Uterus (tissue), 4 donors: ENCODE measurements around the gene LGALS1. TPM values are rescaled to one million over a fixed set of nuclear protein-coding genes. Genes with fewer than 3 reads are reported as not detected.
"Not testable (repeated sequence)": the region's sequence is repeated elsewhere in the genome, so short reads cannot be mapped to it uniquely, and the experiment has no call there.

Source experiments
- DNase-seq, 2 donors: peaks; one replicate each; pipeline ENCODE4 v3.0.0-alpha.2; 2019 to 2020
- H3K27ac ChIP-seq, 2 donors: fragments of 200-600 bp; sonication (generic); 1 replicate in 1 of 2; 2 replicates in 1 of 2; pipeline ENCODE4 v1.5.1; 2016 to 2018
- H3K27me3 ChIP-seq, 2 donors: fragments of 200-600 bp; sonication (generic); one replicate each; pipeline ENCODE4 v1.5.1; 2018 to 2019; ENCODE audit warnings: control low read depth in 1 of 2
- H3K36me3 ChIP-seq, 2 donors: fragments of 200-600 bp; sonication (generic); one replicate each; pipeline ENCODE4 v1.5.1; 2019; ENCODE audit warnings: control low read depth in 1 of 2
- H3K4me1 ChIP-seq, 2 donors: fragments of 200-600 bp; sonication (generic); one replicate each; pipeline ENCODE4 v1.5.1; 2018 to 2019; ENCODE audit warnings: control low read depth in 1 of 2
- H3K4me3 ChIP-seq, 2 donors: fragments of 200-600 bp; sonication (generic); 1 replicate in 1 of 2; 2 replicates in 1 of 2; pipeline ENCODE4 v1.5.1; 2018 to 2019; ENCODE audit warnings: mild to moderate bottlenecking in 1 of 2
- H3K9me3 ChIP-seq, 2 donors: fragments of 200-600 bp; sonication (generic); one replicate each; pipeline ENCODE4 v1.5.1; 2019; ENCODE audit warnings: control low read depth in 1 of 2
- POLR2A ChIP-seq, 2 donors: fragments of 450-650 bp; IDR thresholded peaks; one replicate each; pipeline ENCODE4 v1.6.1; 2016; ENCODE audit warnings: antibody characterized with exemption in 2 of 2, mild to moderate bottlenecking in 1 of 2, moderate library complexity in 1 of 2
- intact Hi-C: fragments of 100-400 bp; cut with DNase I; formaldehyde crosslinking; loops from one replicate; pipeline ENCODE4 v1.15.1; 2023; ENCODE audit warnings: low total_unique reads
- total RNA-seq, 4 donors: library from RNA; depleted of rRNA in 3 of 4; stranded (reverse); fragments of >200 nt in 3 of 4; gene quantifications; one replicate each; pipeline versions ENCODE4 v1.1.0 to v1.2.4, GENCODE V29; 2014 to 2023
- TF ChIP-seq, protein P1 (sequence below), 4 experiments: fragments of 200-600 bp in 2 of 4; fragments of 450-650 bp in 2 of 4; sonication (generic) in 2 of 4; IDR thresholded peaks; one replicate each; pipeline ENCODE4 v1.5.1; 2016 to 2019; ENCODE audit warnings: antibody characterized with exemption in 4 of 4, mild to moderate bottlenecking in 2 of 4, moderate library complexity in 1 of 4
- donor health status: DM: yes; HTN: yes; CAD: no.

LGALS1 gene
- total RNA-seq, 4 donors from 2014 or later, result 1,421 to 3,100 (median 2,146) TPM

DNA sequence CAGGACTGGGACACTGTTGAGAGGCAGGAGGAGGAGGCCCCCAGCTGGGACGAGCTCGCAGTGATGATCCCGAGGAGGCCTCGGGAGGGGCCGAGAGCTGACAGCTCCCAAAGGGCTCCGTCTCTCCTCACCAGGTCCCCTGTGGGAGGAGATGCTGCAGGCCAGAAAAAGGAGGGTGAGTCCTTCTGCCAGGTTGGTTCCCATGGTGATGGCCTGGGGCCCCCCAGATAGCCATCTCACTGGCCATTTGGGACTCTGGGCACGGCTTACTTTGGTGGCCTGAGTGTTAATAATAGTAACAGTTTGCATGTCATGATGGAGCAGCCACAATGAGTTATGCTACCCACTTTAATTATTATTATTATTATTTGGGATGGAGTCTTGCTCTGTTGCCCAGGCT, 40.3 kb downstream of the LGALS1 start:
- Histone ChIP-seq H3K4me3 (no peak overlapping the region), H3K36me3 (no peaks in the 10 kb centered on the region), H3K27ac (no peak overlapping the region), H3K9me3 (no peaks in the 10 kb centered on the region), H3K4me1 (no peaks in the 10 kb centered on the region), H3K27me3 (no peaks in the 10 kb centered on the region)
- TF ChIP-seq, protein P1, sequence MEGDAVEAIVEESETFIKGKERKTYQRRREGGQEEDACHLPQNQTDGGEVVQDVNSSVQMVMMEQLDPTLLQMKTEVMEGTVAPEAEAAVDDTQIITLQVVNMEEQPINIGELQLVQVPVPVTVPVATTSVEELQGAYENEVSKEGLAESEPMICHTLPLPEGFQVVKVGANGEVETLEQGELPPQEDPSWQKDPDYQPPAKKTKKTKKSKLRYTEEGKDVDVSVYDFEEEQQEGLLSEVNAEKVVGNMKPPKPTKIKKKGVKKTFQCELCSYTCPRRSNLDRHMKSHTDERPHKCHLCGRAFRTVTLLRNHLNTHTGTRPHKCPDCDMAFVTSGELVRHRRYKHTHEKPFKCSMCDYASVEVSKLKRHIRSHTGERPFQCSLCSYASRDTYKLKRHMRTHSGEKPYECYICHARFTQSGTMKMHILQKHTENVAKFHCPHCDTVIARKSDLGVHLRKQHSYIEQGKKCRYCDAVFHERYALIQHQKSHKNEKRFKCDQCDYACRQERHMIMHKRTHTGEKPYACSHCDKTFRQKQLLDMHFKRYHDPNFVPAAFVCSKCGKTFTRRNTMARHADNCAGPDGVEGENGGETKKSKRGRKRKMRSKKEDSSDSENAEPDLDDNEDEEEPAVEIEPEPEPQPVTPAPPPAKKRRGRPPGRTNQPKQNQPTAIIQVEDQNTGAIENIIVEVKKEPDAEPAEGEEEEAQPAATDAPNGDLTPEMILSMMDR (IDR thresholded peaks at IDR 0.05), result no peak
- TF ChIP-seq POLR2A (IDR thresholded peaks at IDR 0.05), result no peak
- intact Hi-C loops, result no loop called here
- DNase-seq, result no peak

DNA sequence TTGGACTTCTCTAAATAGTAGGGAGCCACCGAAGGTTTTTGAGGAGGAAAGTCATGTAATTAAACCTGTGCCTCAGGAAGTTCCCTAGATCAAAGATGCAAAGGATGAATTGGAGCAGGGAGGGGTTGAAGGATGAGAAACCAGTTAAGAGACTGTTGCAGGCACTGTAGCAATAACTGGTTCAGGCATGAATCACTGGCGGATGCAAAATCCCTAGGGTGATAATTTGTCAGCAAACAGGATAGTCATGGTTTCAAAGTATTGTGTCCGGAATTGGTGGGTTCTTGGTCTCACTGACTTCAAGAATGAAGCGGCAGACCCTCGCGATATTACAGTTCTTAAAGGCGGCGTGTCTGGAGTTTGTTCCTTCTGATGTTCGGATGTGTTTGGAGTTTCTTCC, 41.3 kb downstream of the LGALS1 start:
- Histone ChIP-seq H3K4me1 (no peaks in the 10 kb centered on the region), H3K36me3 (no peaks in the 10 kb centered on the region), H3K27ac (no peak overlapping the region), H3K27me3 (no peaks in the 10 kb centered on the region), H3K4me3 (no peak overlapping the region), H3K9me3 (no peaks in the 10 kb centered on the region)
- intact Hi-C loops, result no loop called here
- no peak for DNase-seq
- TF ChIP-seq POLR2A (IDR thresholded peaks at IDR 0.05), result no peak
- TF ChIP-seq, protein P1 (IDR thresholded peaks at IDR 0.05), result no peak

DNA sequence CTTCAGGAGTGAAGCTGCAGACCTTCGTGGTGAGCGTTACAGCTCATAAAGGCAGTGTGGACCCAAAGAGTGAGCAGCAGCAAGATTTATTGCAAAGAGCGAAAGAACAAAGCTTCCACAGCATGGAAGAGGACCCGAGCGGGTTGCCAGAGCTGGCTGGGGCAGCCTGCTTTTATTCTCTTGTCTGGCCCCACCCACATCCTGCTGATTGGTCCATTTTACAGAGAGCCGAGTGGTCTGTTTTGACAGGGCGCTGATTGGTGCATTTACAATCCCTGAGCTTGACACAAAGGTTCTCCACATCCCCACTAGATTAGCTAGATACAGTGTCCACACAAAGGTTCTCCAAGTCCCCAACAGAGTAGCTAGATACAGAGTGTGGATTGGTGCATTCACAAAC, 41.8 kb downstream of the LGALS1 start:
- H3K9me3 ChIP-seq, H3K27ac ChIP-seq, DNase-seq, H3K27me3 ChIP-seq, H3K4me3 ChIP-seq, H3K36me3 ChIP-seq, intact Hi-C loops, H3K4me1 ChIP-seq: not testable (repeated sequence)

DNA sequence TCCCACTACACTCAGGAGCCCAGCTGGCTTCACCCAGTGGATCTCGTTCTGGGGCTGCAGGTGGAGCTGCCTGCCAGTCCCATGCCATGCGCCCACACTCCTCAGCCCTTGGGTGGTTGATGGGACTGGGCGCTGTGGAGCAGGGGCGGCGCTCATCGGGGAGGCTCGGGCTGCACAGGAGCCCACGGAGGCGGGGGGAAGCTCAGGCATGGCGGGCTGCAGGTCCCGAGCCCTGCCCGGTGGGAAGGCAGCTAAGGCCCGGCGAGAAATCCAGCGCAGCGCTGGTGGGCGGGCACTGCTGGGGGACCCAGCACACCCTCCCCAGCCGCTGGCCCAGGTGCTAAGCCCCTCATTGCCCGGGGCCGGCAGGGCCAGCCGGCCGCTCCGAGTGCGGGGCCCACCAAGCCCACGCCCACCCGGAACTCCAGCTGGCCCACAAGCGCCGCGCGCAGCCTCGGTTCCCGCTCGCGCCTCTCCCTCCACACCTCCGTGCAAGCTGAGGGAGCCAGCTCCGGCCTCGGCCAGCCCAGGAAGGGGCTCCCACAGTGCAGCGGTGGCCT, 42.4 kb downstream of the LGALS1 start:
- H3K4me3 ChIP-seq, H3K4me1 ChIP-seq, DNase-seq, H3K27ac ChIP-seq, H3K27me3 ChIP-seq, H3K36me3 ChIP-seq, intact Hi-C loops, H3K9me3 ChIP-seq: not testable (repeated sequence)

DNA sequence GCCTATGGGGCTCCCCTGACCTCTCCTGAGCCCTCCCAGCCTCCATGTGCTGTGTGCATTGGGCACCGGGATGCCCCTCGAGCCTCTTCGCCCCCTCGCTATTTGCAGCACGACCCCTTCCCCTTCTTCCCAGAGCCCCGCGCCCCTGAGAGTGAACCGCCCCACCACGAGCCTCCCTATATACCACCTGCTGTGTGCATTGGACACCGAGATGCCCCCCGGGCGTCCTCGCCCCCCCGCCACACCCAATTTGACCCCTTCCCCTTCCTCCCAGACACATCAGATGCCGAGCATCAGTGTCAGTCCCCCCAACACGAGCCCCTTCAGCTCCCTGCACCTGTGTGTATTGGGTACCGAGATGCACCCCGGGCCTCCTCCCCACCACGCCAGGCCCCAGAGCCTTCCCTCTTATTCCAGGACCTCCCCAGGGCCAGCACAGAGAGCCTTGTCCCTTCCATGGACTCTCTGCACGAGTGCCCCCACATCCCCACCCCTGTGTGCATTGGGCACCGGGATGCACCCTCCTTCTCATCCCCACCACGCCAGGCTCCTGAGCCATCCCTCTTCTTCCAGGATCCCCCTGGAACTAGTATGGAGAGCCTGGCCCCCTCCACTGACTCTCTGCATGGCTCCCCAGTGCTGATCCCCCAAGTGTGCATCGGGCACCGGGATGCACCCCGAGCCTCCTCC, 50.3 kb downstream of the LGALS1 start:
- intact Hi-C loops, result no loop called here
- Histone ChIP-seq H3K36me3 (no peaks in the 10 kb centered on the region), H3K4me1 (peaks cover 0 to 4% of the 10 kb centered on the region in 2 donors), H3K27me3 (no peaks in the 10 kb centered on the region), H3K9me3 (no peaks in the 10 kb centered on the region), H3K27ac (no peak overlapping the region), H3K4me3 (no peak overlapping the region)
- TF ChIP-seq, protein P1 (IDR thresholded peaks at IDR 0.05), result no peak
- no peak for TF ChIP-seq POLR2A (IDR thresholded peaks at IDR 0.05)
- DNase-seq, result no peak

DNA sequence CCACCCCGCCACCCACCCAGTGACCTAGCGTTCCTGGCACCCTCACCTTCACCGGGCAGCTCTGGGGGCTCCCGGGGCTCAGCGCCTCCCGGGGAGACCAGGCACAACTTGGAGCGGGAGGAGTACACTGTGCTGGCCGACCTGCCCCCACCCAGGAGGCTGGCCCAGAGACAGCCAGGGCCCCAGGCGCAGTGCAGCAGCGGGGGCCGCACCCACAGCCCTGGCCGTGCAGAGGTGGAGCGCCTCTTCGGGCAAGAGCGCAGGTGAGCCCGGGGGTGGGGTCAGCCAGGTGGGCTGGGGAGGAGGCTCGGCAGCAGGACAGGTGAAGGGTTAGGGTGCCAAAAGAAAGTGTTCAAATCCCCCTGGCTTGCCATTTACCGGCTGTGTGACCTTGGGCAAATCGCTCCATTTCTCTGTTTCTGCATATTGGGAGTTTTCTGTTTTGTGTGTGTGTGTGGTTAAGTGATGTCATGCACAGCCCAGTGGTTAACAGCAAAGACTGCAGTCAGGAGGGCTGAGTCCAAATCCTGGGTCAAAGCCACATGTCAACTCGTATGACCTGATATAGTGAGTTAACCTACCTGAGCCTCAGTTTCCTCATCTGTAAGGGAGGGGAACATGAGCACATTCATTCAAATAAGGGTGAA, 50.9 kb downstream of the LGALS1 start:
- intact Hi-C loops, result no loop called here
- Histone ChIP-seq H3K36me3 (no peaks in the 10 kb centered on the region), H3K9me3 (no peaks in the 10 kb centered on the region), H3K4me3 (no peak overlapping the region), H3K27ac (no peak overlapping the region), H3K4me1 (peaks cover 0 to 4% of the 10 kb centered on the region in 2 donors), H3K27me3 (no peaks in the 10 kb centered on the region)
- DNase-seq, result no peak
- no peak for TF ChIP-seq POLR2A (IDR thresholded peaks at IDR 0.05)
- TF ChIP-seq, protein P1 (IDR thresholded peaks at IDR 0.05), result no peak
